OCI-LY7 (cell line): Measurements from ENCODE around the gene SPACA4.

Experiments
- CTCF ChIP-seq: fragments of 200-600 bp; sonication (generic); conservative IDR thresholded peaks from 2 replicates; pipeline ENCODE4 v1.5.1; 2014; ENCODE audit warnings: mild to moderate bottlenecking, antibody characterized with exemption, low read length, moderate library complexity, mixed read lengths
- EZH2phosphoT487 ChIP-seq: fragments of 200-600 bp; sonication (generic); IDR thresholded peaks from 2 replicates; pipeline ENCODE4 v1.6.1; 2018; ENCODE audit warnings: low read depth, borderline replicate concordance, mild to moderate bottlenecking, mixed run types, antibody characterized with exemption, low read length, moderate library complexity, mixed read lengths

DNA sequence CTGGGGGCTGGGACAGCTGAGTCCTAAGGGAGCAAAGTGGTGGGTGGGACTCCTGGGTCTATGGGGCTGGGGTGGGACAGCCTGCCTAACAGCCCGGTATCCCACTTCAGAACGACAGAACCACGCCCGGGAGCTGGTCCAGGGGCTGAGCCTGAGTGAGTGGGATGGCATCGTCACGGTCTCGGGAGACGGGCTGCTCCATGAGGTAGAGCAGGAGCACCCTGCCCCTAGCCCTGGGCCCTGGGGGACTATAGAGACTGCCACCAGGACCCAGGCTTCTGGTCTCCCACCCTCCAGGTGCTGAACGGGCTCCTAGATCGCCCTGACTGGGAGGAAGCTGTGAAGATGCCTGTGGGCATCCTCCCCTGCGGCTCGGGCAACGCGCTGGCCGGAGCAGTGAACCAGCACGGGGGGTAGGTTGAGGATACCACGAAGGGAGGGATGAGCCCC lies 21.3 kb downstream of the SPACA4 start:
- no peak for TF ChIP-seq CTCF
- no peak for TF ChIP-seq EZH2phosphoT487
